H1 (cell line): ENCODE measurements around the gene CGN. TPM values are rescaled to one million over a fixed set of nuclear protein-coding genes. Genes with fewer than 3 reads are reported as not detected.

Experiments used
- POLR2A ChIP-seq, 2 experiments: IDR thresholded peaks; 1 replicate in 1 of 2; 2 replicates in 1 of 2; pipeline ENCODE4 v1.6.1; 2011; ENCODE audit warnings: low read depth in 2 of 2, low read length in 2 of 2, mild to moderate bottlenecking in 2 of 2; ENCODE audit errors: control extremely low read depth in 1 of 2
- polyA plus RNA-seq, 7 experiments: library from polyadenylated mRNA; depleted of rRNA in 3 of 7; stranded (reverse) in 5 of 7; unstranded in 2 of 7; fragments of >200 nt in 5 of 7; fragments of 200-250 nt in 2 of 7; gene quantifications; 1 replicate in 5 of 7; 2 replicates in 1 of 7; 4 replicates in 1 of 7; pipeline versions ENCODE4 v1.2.1 to v1.2.3, GENCODE V29; 2011 to 2013; ENCODE audit warnings: missing spikeins in 2 of 7, mixed read lengths in 2 of 7
- total RNA-seq: library from RNA; stranded (reverse); fragmentation: NEBNext Ultra II Directional; extraction: Animal tissue kit (Norgen Biotek cat#: 25700); gene quantifications from 2 replicates; pipeline ENCODE4 v1.2.1, GENCODE V29; 2021

Gene CGN
- total and polyA plus RNA-seq, 2 of the 8 experiments (the other 6 are each of a cell fraction or from before 2014, with no cell fraction given), result 15.9 to 52.7 TPM

DNA sequence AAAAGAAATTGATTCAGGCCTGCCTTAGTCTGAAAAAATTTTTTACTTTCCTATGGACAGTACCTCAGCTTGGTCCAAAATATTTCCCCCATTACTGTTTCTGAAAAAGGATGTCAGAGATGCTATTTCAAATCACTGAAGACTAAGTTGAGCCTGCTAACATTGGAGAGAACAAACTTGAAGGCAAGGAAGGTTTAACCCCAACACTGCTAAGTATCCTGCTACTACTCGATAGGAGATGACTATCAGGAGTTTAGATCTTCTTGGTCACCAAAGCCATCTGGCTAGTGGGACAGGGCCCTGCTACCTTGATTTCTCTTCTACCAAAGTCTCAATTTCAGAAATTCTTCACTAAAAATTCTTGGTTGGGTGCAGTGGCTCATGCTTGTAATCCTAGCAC lies 29.2 kb upstream of the CGN start (continued):
- TF ChIP-seq POLR2A (IDR thresholded peaks at IDR 0.05; ENCODE audit: control extremely low read depth in 1 of 2, low read depth in 2 of 2, low read length in 2 of 2), result no peak
